Neural cell (in vitro differentiated cells): ENCODE measurements around the gene PTPRG.

ENCODE experiments used
- CTCF ChIP-seq: fragments of 450-650 bp; IDR thresholded peaks from 2 replicates; pipeline ENCODE4 v1.5.1; 2014; ENCODE audit warnings: antibody characterized with exemption, mild to moderate bottlenecking, moderate library complexity; ENCODE audit not compliant: poor library complexity, severe bottlenecking
- EZH2 ChIP-seq: fragments of 200-600, 300-800 bp; shearing (Covaris generic), sonication (generic); IDR thresholded peaks from 2 replicates; pipeline ENCODE4 v1.6.1; 2014; ENCODE audit warnings: antibody characterized with exemption, low read length, borderline replicate concordance, mild to moderate bottlenecking; ENCODE audit not compliant: insufficient read depth, poor library complexity, severe bottlenecking
- RAD21 ChIP-seq: fragments of 450-650 bp; conservative IDR thresholded peaks from 2 replicates; pipeline ENCODE4 v1.6.1; 2014; ENCODE audit warnings: antibody characterized with exemption, mild to moderate bottlenecking, moderate library complexity
- REST ChIP-seq: IDR thresholded peaks from 2 replicates; pipeline ENCODE4 v1.6.1; 2012; ENCODE audit warnings: borderline replicate concordance
- TAF1 ChIP-seq: IDR thresholded peaks from 2 replicates; pipeline ENCODE4 v1.6.1; 2012; ENCODE audit warnings: low read depth

- no peak for TF ChIP-seq CTCF
- TF ChIP-seq REST = no peak
- TF ChIP-seq TAF1 = no peak
- no peak for TF ChIP-seq RAD21
- TF ChIP-seq EZH2 = no peak
These were observed 572.7 kb downstream of the PTPRG start for GRCh38 chr3:62134061-62134496.
